Trophoblast cell (in vitro differentiated cells and primary cell): ENCODE results near the gene STYXL1.

Experiments
- DNase-seq, 2 donors: peaks; one replicate each; pipeline ENCODE4 v3.0.0-alpha.2; 2016
- H2AFZ ChIP-seq: 2 replicates; pipeline ENCODE4 v1.6.1; 2013; ENCODE audit warnings: low read length, moderate library complexity, mild to moderate bottlenecking; ENCODE audit not compliant: insufficient read depth, poor library complexity
- H2AK5ac ChIP-seq: 2 replicates; pipeline ENCODE4 v1.6.1; 2013; ENCODE audit warnings: mild to moderate bottlenecking, low read length
- H2BK120ac ChIP-seq: 2 replicates; pipeline ENCODE4 v1.6.1; 2013; ENCODE audit warnings: low read length, mild to moderate bottlenecking, moderate library complexity; ENCODE audit not compliant: insufficient read depth, poor library complexity
- H2BK12ac ChIP-seq: 2 replicates; pipeline ENCODE4 v1.6.1; 2013; ENCODE audit warnings: mild to moderate bottlenecking, low read length, moderate library complexity
- H2BK5ac ChIP-seq: 2 replicates; pipeline ENCODE4 v1.6.1; 2013; ENCODE audit warnings: low read length, low read depth, moderate library complexity, mild to moderate bottlenecking; ENCODE audit not compliant: poor library complexity
- H3K14ac ChIP-seq: 2 replicates; pipeline ENCODE4 v1.6.1; 2013; ENCODE audit warnings: mild to moderate bottlenecking, low read length
- H3K18ac ChIP-seq: 2 replicates; pipeline ENCODE4 v1.6.1; 2013; ENCODE audit warnings: mild to moderate bottlenecking, low read length
- H3K23ac ChIP-seq: 2 replicates; pipeline ENCODE4 v1.6.1; 2013; ENCODE audit warnings: low read length
- H3K27ac ChIP-seq: 2 replicates; pipeline ENCODE4 v1.5.1; 2013; ENCODE audit warnings: low read depth, mild to moderate bottlenecking, inconsistent platforms, low read length, moderate library complexity
- H3K27me3 ChIP-seq: 2 replicates; pipeline ENCODE4 v1.6.1; 2013; ENCODE audit warnings: inconsistent platforms, mild to moderate bottlenecking, low read length, moderate library complexity; ENCODE audit not compliant: insufficient read depth
- H3K36me3 ChIP-seq, 2 experiments: 1 replicate in 1 of 2; 2 replicates in 1 of 2; pipeline ENCODE4 v1.6.1; 2013; ENCODE audit warnings: low read length in 2 of 2, mild to moderate bottlenecking in 2 of 2, moderate library complexity in 1 of 2; ENCODE audit not compliant: insufficient read depth in 2 of 2, control insufficient read depth in 1 of 2
- H3K4ac ChIP-seq: 2 replicates; pipeline ENCODE4 v1.6.1; 2013; ENCODE audit warnings: low read depth, mild to moderate bottlenecking, low read length, moderate library complexity
- H3K4me1 ChIP-seq, 2 experiments: 1 replicate in 1 of 2; 2 replicates in 1 of 2; pipeline ENCODE4 v1.6.1; 2013; ENCODE audit warnings: low read length in 2 of 2, mild to moderate bottlenecking in 2 of 2, moderate library complexity in 1 of 2; ENCODE audit not compliant: insufficient read depth in 2 of 2, control insufficient read depth in 1 of 2
- H3K4me2 ChIP-seq: 2 replicates; pipeline ENCODE4 v1.6.1; 2013; ENCODE audit warnings: inconsistent platforms, mild to moderate bottlenecking, low read length, moderate library complexity
- H3K4me3 ChIP-seq: 2 replicates; pipeline ENCODE4 v1.5.1; 2013; ENCODE audit warnings: mild to moderate bottlenecking, low read depth, low read length, inconsistent platforms
- H3K79me1 ChIP-seq: one replicate; pipeline ENCODE4 v1.6.1; 2013; ENCODE audit warnings: low read length
- H3K79me2 ChIP-seq: 2 replicates; pipeline ENCODE4 v1.6.1; 2013; ENCODE audit warnings: low read length, mild to moderate bottlenecking; ENCODE audit not compliant: control insufficient read depth, insufficient read depth, poor library complexity
- H3K9ac ChIP-seq: 2 replicates; pipeline ENCODE4 v1.6.1; 2013; ENCODE audit warnings: mild to moderate bottlenecking, low read length
- H3K9me3 ChIP-seq: 2 replicates; pipeline ENCODE4 v1.6.1; 2013; ENCODE audit warnings: low read depth, mild to moderate bottlenecking, control low read depth, inconsistent platforms, low read length; ENCODE audit not compliant: insufficient read depth
- H4K12ac ChIP-seq: 2 replicates; pipeline ENCODE4 v1.6.1; 2013; ENCODE audit warnings: low read depth, mild to moderate bottlenecking, low read length, moderate library complexity
- H4K8ac ChIP-seq: 2 replicates; pipeline ENCODE4 v1.6.1; 2013; ENCODE audit warnings: low read depth, mild to moderate bottlenecking, low read length, moderate library complexity
- H4K91ac ChIP-seq: one replicate; pipeline ENCODE4 v1.6.1; 2013; ENCODE audit warnings: low read depth, mild to moderate bottlenecking, low read length, moderate library complexity
- WGBS: extraction: QIAGEN DNeasy Blood & Tissue Kit; methylation state at CpG from one replicate; pipeline ENCODE4 v1.1.7; 2013; ENCODE audit warnings: missing lambda C conversion rate; ENCODE audit not compliant: insufficient read length, insufficient coverage; ENCODE audit errors: extremely low coverage; 5-methylcytosine and 5-hydroxymethylcytosine counted together

Gene STYXL1

GRCh38 chr7:75988568-75989499, 59.0 kb downstream of the STYXL1 start:
- WGBS, result no CpG with 5 or more reads among the region's 31 CpGs
- H3K23ac ChIP-seq, result no peak overlapping the region

GRCh38 chr7:75987805-75988567, 59.8 kb downstream of the STYXL1 start:
- Histone ChIP-seq H2BK120ac (no peak overlapping the region), H3K4me1 (peaks cover 13 to 16% of the 10 kb centered on the region in 2 experiments), H3K9me3 (peaks cover 7% of the 10 kb centered on the region), H3K36me3 (peaks cover 50% of the 10 kb centered on the region in 2 experiments), H3K79me1 (no peaks in the 10 kb centered on the region), H2BK5ac (no peak overlapping the region), H3K27me3 (no peaks in the 10 kb centered on the region), H2AFZ (no peak overlapping the region), H3K4ac (no peak overlapping the region), H3K14ac (no peak overlapping the region), H3K23ac (no peak overlapping the region), H3K4me2 (no peak overlapping the region), H3K9ac (no peak overlapping the region), H3K4me3 (no peak overlapping the region), H4K12ac (no peak overlapping the region), H2BK12ac (no peak overlapping the region), H4K8ac (no peak overlapping the region), H3K27ac (no peak overlapping the region), H4K91ac (no peak overlapping the region), H3K18ac (no peak overlapping the region), H3K79me2 (no peaks in the 10 kb centered on the region), H2AK5ac (no peak overlapping the region)
- WGBS, result no CpG with 5 or more reads among the region's 30 CpGs
- no peak for DNase-seq

More at GRCh38 chr7:75988568-75989499, 59.0 kb downstream of the STYXL1 start:
- Histone ChIP-seq H3K9ac (no peak overlapping the region), H4K8ac (no peak overlapping the region), H2BK12ac (no peak overlapping the region), H3K79me2 (no peaks in the 10 kb centered on the region), H3K4me3 (no peak overlapping the region), H3K36me3 (peaks cover 44 to 45% of the 10 kb centered on the region in 2 experiments), H4K91ac (no peak overlapping the region), H3K4ac (no peak overlapping the region), H3K79me1 (peaks cover 5% of the 10 kb centered on the region), H3K27me3 (no peaks in the 10 kb centered on the region), H4K12ac (no peak overlapping the region), H2BK120ac (no peak overlapping the region), H2BK5ac (no peak overlapping the region), H3K18ac (no peak overlapping the region), H2AFZ (no peak overlapping the region), H3K14ac (no peak overlapping the region), H3K27ac (no peak overlapping the region), H3K4me2 (no peak overlapping the region), H3K9me3 (peaks cover 7% of the 10 kb centered on the region), H2AK5ac (no peak overlapping the region), H3K4me1 (peaks cover 20 to 23% of the 10 kb centered on the region in 2 experiments)
- DNase-seq, result no peak

GRCh38 chr7:75987026-75987804, 60.6 kb downstream of the STYXL1 start:
- no peaks in the 10 kb centered on the region for H3K79me2 ChIP-seq
- H2AFZ ChIP-seq, result no peak overlapping the region
- H4K12ac ChIP-seq, result no peak overlapping the region
- H3K9ac ChIP-seq, result no peak overlapping the region
- no peaks in the 10 kb centered on the region for H3K79me1 ChIP-seq
- no peak overlapping the region for H2BK120ac ChIP-seq
- no peak overlapping the region for H4K91ac ChIP-seq
- H2BK12ac ChIP-seq, result no peak overlapping the region
- H3K18ac ChIP-seq, result no peak overlapping the region
- peaks cover 7% of the 10 kb centered on the region for H3K9me3 ChIP-seq
- no peak overlapping the region for H3K14ac ChIP-seq
- no peak overlapping the region for H4K8ac ChIP-seq
- H2AK5ac ChIP-seq, result no peak overlapping the region
- no peak overlapping the region for H3K4ac ChIP-seq
- WGBS, result no CpG with 5 or more reads among the region's 32 CpGs
- no peak overlapping the region for H2BK5ac ChIP-seq
- peaks cover 12 to 16% of the 10 kb centered on the region in 2 experiments for H3K4me1 ChIP-seq
- H3K27ac ChIP-seq, result no peak overlapping the region
- no peak overlapping the region for H3K23ac ChIP-seq
- no peak for DNase-seq
- H3K36me3 ChIP-seq, result peaks cover 57% of the 10 kb centered on the region in 2 experiments
- H3K27me3 ChIP-seq, result no peaks in the 10 kb centered on the region
- H3K4me3 ChIP-seq, result no peak overlapping the region
- no peak overlapping the region for H3K4me2 ChIP-seq

GRCh38 chr7:75986147-75986781, 61.5 kb downstream of the STYXL1 start:
- Histone ChIP-seq H4K8ac (no peak overlapping the region), H2BK120ac (no peak overlapping the region)

More at GRCh38 chr7:75986147-75986781, 61.5 kb downstream of the STYXL1 start:
- peaks cover 12 to 16% of the 10 kb centered on the region in 2 experiments for H3K4me1 ChIP-seq
- H3K9me3 ChIP-seq, result peaks cover 7% of the 10 kb centered on the region
- H3K27me3 ChIP-seq, result no peaks in the 10 kb centered on the region
- no peak overlapping the region for H2BK12ac ChIP-seq
- H3K23ac ChIP-seq, result no peak overlapping the region
- no peaks in the 10 kb centered on the region for H3K79me2 ChIP-seq
- no peak overlapping the region for H2AK5ac ChIP-seq
- no CpG with 5 or more reads among the region's 20 CpGs for WGBS
- H3K4me3 ChIP-seq, result peak overlapping the region; percentile 16
- no peak overlapping the region for H3K4me2 ChIP-seq
- no peak overlapping the region for H3K4ac ChIP-seq
- no peak overlapping the region for H3K18ac ChIP-seq
- H4K12ac ChIP-seq, result no peak overlapping the region
- no peak overlapping the region for H2BK5ac ChIP-seq
- H3K79me1 ChIP-seq, result no peaks in the 10 kb centered on the region
- H3K9ac ChIP-seq, result no peak overlapping the region
- no peak overlapping the region for H4K91ac ChIP-seq
- no peak overlapping the region for H2AFZ ChIP-seq
- no peak for DNase-seq
- H3K14ac ChIP-seq, result no peak overlapping the region
- peaks cover 64 to 66% of the 10 kb centered on the region in 2 experiments for H3K36me3 ChIP-seq
- no peak overlapping the region for H3K27ac ChIP-seq
